Epithelial cell of esophagus (primary cell): ENCODE data around the gene SPSB1.
A peak's percentile ranks its signal among the peaks of the same experiment; 100 is the strongest.

Source experiments
- DNase-seq: peaks from one replicate; pipeline ENCODE4 v3.0.0; 2010; ENCODE audit warnings: low read depth
- H3K4me3 ChIP-seq: 2 replicates; pipeline ENCODE4 v1.5.1; 2011; ENCODE audit warnings: mild to moderate bottlenecking, low read length, control low read depth
- TF ChIP-seq, protein P1 (sequence below): IDR thresholded peaks from 2 replicates; pipeline ENCODE4 v1.5.1; 2011; ENCODE audit warnings: low read depth, mild to moderate bottlenecking, low read length, control low read depth, inconsistent platforms; ENCODE audit not compliant: insufficient read depth; ENCODE audit errors: missing control alignments

SPSB1 gene

DNA sequence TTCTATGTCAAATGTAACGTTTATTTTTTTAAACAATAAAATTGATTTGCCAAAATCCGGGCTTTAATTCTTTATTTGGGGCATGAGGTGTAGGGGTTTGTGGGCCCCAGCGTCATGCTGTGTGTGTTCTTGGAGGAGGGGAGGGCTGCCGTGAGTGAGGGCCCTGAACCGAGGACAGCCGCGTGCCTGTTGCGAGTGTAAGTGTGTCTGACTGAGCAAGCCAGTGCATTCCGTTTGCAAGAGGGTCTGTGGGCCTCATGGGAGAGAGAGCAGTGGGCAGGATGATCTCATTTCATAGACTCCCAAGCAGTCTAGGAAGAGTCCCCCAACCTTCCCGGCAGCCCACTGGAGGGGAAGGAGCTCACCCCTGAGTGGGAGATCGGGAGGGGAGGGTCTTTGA is 21.4 kb upstream of the SPSB1 start:
- no peak for DNase-seq
- TF ChIP-seq, protein P1, sequence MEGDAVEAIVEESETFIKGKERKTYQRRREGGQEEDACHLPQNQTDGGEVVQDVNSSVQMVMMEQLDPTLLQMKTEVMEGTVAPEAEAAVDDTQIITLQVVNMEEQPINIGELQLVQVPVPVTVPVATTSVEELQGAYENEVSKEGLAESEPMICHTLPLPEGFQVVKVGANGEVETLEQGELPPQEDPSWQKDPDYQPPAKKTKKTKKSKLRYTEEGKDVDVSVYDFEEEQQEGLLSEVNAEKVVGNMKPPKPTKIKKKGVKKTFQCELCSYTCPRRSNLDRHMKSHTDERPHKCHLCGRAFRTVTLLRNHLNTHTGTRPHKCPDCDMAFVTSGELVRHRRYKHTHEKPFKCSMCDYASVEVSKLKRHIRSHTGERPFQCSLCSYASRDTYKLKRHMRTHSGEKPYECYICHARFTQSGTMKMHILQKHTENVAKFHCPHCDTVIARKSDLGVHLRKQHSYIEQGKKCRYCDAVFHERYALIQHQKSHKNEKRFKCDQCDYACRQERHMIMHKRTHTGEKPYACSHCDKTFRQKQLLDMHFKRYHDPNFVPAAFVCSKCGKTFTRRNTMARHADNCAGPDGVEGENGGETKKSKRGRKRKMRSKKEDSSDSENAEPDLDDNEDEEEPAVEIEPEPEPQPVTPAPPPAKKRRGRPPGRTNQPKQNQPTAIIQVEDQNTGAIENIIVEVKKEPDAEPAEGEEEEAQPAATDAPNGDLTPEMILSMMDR, result no peak
- H3K4me3 ChIP-seq, result no peak overlapping the region

DNA sequence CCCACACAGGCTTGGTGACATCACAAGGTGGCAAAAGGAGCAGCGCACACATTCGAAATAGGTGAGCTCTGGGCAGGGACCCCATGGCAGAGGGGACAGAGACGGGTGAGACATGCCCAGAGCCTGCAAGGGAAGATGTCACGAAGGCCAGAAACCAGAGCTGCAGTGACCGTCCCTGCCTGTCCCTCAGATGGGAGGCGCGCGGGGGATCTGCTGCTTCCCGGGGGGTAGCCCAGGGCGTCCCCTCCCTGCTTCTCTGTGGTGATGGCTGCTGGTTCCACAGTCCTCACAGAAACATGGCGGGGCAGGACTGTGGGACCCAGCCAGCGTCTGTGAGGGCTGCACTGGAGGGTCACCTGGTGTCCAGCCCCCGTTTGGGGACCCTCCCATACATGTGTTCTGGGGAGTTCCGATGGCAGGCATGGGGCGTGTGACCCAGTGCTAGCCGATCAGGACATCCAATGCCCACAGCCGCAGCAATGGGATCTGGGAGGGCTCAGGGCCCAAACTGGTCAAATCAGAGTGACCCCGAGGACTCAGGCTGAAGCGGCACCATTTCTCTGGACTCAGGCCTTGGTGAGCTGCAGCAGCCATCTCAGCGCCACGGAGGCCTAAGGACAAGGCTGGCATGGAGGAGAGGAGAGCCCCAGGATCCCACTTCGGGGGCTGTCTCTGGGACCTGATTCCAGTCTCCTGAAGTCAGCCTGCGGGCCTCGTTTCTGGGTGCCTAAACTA is 20.7 kb upstream of the SPSB1 start:
- no peak for DNase-seq
- no peak overlapping the region for H3K4me3 ChIP-seq
- TF ChIP-seq, protein P1, result no peak

DNA sequence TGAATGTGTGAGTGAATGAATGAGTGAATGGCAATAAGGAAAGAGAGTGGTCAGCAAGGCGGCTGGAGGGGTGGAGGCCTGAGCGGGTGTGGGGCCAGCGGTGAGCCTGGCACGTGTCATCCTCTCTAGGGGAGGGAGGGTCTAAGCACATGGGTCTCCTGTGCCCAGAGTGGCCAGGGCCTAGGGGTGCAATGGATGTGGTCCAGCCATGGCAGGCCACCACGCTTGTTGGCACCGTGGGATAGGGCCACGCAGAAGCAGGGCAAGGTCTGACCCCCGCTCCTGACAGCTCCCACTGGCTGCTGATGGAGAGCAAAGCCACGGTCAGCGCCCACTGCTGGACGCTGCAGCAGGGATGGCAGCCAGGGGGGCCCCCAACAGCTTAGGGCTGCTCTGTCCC is 19.5 kb upstream of the SPSB1 start:
- DNase-seq, result no peak
- no peak overlapping the region for H3K4me3 ChIP-seq
- TF ChIP-seq, protein P1, result no peak

DNA sequence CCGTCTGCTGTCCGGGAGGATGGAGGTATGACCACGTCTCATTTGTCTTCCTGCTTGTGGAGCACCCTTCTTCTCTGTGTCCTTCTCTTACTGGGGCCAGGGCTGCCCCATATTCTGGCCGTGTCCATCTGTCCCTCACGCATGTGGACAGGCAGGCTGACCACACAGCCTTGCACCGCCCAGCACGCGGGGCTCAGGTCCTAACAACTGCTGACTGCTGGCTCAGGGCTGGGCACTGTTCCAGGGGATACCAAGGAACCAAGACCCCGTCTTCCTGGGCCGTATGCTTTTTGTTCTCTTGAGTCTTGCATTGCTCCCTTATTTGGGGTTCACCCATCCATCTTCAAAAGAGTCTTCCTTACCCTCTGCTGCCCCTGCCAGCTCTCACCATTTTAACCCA is 17.5 kb upstream of the SPSB1 start:
- H3K4me3 ChIP-seq, result no peak overlapping the region
- no peak for DNase-seq
- TF ChIP-seq, protein P1, result no peak

DNA sequence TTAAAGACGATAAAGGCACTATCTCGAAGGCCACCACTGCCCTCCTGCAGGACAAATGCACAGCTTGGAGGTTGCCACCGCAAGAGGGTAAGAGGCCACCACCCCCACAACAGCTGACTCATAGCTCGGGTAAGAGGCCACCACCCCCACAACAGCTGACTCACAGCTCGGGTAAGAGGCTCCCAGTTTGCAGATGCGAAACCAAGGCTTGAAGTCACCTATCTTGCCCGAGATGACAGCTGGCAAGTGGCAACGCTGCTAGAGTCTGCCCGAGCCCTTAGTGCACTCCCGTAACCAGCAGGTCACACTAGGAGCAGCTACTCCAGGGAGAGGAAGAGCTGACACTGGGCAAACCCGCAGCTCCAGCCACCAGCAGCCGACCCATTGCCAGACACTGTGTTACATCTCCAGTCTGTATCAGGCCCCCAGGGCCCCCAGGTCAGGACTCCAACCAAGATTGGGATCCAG is 17.1 kb upstream of the SPSB1 start:
- TF ChIP-seq, protein P1, result no peak
- H3K4me3 ChIP-seq, result no peak overlapping the region
- peak; percentile 90 for DNase-seq

DNA sequence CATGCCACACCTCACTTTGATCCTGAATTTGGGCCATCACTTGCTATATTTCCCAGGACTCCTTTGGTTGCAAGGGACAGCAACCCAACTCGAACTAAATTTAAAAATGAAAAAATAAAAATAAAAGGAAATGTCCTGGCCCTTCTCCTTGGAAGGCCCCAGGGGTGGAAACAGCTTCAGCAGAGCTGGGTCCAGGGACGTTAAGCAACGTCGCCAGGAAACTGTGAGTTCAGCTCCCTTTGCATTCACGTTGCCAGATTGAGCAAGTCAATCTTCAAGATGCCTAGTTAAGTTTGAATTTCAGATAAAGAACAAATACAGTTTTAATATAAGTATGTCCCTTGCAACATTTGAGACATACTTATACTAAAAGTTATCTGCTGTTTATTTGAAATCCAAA is 14.6 kb upstream of the SPSB1 start:
- no peak for DNase-seq
- TF ChIP-seq, protein P1, result no peak
- H3K4me3 ChIP-seq, result no peak overlapping the region
